Right atrium auricular region (tissue), 2 donors: ENCODE data around the gene HSF2. TPM values are rescaled to one million over a fixed set of nuclear protein-coding genes. Genes with fewer than 3 reads are reported as not detected.

ENCODE experiments used
- DNase-seq: peaks from one replicate; pipeline ENCODE4 v3.0.0-alpha.2; 2019; ENCODE audit warnings: low spot score
- H3K27ac ChIP-seq, 2 donors: fragments of 200-600 bp; sonication (generic); 1 replicate in 1 of 2; 2 replicates in 1 of 2; pipeline ENCODE4 v1.5.1; 2016 to 2019
- H3K27me3 ChIP-seq, 2 donors: fragments of 200-600 bp; sonication (generic); one replicate each; pipeline versions ENCODE4 v1.5.1 to v1.6.0; 2017 to 2019
- H3K36me3 ChIP-seq: fragments of 200-600 bp; sonication (generic); one replicate; pipeline ENCODE4 v1.5.1; 2016
- H3K4me1 ChIP-seq, 2 donors: fragments of 200-600 bp; sonication (generic); one replicate each; pipeline versions ENCODE4 v1.5.1 to v1.6.0; 2017 to 2019
- H3K4me3 ChIP-seq, 2 donors: fragments of 200-600 bp; sonication (generic); 1 replicate in 1 of 2; 2 replicates in 1 of 2; pipeline ENCODE4 v1.5.1; 2017 to 2019; ENCODE audit warnings: mild to moderate bottlenecking in 1 of 2, moderate library complexity in 1 of 2
- H3K9me3 ChIP-seq, 2 donors: fragments of 200-600 bp; sonication (generic); one replicate each; pipeline ENCODE4 v1.5.1; 2019
- total RNA-seq, 2 donors: library from RNA; depleted of rRNA; stranded (reverse); fragments of >200 nt; gene quantifications; one replicate each; pipeline ENCODE4 v1.1.0, GENCODE V29; 2016
- TF ChIP-seq, protein P1 (sequence below), 2 donors: fragments of 200-600 bp; sonication (generic); IDR thresholded peaks; one replicate each; pipeline ENCODE4 v1.5.1; 2019; ENCODE audit warnings: antibody characterized with exemption in 2 of 2

The HSF2 gene
- total RNA-seq, 2 donors from 2014 or later: 37.5 to 65.9 TPM

DNA sequence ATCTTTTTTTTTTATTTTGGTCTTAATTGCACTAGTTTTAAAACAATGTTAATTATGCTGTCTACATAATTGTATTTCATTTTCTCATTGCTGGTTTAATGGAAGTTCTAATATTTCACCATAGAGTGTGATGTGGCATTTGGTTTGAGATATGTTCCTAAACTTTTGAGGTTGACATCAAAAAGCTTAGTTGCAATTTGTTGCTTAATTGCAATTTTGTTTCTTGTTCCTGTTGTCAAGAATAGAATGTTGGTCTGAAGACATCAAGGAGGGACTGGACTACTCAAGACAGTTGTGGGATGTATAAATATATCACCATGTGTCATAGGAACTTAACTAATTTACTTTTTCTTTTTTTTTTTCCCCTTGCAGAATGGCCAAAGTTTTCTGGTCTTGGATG is 12.5 kb downstream of the HSF2 start:
- H3K4me3 ChIP-seq: no peak overlapping the region
- no peaks in the 10 kb centered on the region for H3K27me3 ChIP-seq
- H3K4me1 ChIP-seq: no peaks in the 10 kb centered on the region
- no peak overlapping the region for H3K27ac ChIP-seq
- no peaks in the 10 kb centered on the region for H3K9me3 ChIP-seq
- TF ChIP-seq, protein P1, sequence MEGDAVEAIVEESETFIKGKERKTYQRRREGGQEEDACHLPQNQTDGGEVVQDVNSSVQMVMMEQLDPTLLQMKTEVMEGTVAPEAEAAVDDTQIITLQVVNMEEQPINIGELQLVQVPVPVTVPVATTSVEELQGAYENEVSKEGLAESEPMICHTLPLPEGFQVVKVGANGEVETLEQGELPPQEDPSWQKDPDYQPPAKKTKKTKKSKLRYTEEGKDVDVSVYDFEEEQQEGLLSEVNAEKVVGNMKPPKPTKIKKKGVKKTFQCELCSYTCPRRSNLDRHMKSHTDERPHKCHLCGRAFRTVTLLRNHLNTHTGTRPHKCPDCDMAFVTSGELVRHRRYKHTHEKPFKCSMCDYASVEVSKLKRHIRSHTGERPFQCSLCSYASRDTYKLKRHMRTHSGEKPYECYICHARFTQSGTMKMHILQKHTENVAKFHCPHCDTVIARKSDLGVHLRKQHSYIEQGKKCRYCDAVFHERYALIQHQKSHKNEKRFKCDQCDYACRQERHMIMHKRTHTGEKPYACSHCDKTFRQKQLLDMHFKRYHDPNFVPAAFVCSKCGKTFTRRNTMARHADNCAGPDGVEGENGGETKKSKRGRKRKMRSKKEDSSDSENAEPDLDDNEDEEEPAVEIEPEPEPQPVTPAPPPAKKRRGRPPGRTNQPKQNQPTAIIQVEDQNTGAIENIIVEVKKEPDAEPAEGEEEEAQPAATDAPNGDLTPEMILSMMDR (IDR thresholded peaks at IDR 0.05): no peak
- H3K36me3 ChIP-seq: peaks cover 18% of the 10 kb centered on the region
- DNase-seq: no peak

DNA sequence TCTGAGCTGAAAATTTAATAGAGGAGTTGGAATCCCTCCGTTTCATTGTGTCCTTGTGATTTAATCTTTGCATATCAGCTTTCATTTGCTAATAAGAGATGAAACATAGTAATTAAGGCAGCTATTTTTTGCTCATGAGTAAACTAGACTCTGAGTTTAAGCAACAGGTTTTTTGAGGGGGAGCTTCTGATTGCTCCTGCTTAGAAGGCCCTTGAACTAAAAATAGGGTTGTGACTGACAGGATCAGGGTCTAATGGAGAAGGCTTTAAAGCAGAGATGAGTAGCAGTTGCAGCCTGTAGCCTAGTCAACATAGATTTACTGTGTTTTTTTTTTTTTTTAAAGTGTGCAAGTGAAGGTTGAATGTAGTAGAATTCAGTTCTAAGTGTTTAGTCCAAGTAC is 17.4 kb downstream of the HSF2 start:
- Histone ChIP-seq H3K4me1 (no peaks in the 10 kb centered on the region), H3K36me3 (peaks cover 25% of the 10 kb centered on the region), H3K4me3 (no peak overlapping the region), H3K9me3 (no peaks in the 10 kb centered on the region), H3K27me3 (no peaks in the 10 kb centered on the region), H3K27ac (peak overlapping the region; percentile 24 to 79)
- DNase-seq: no peak
- TF ChIP-seq, protein P1 (IDR thresholded peaks at IDR 0.05): no peak

DNA sequence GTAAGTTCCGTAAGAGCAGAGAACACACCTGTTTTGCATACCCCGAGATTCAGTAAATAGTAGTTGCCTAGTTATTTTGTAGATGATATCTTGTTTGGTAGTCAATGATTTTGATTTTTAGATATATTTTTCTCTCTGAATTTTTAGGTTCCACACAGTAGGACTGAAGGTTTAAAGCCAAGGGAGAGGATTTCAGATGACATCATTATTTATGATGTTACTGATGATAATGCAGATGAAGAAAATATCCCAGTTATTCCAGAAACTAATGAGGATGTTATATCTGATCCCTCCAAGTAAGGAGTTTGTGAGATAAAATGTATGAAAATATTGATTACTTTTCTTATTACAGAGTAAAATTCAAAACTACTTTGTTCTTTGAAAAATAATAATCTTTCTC is 22.6 kb downstream of the HSF2 start:
- Histone ChIP-seq H3K36me3 (peaks cover 57% of the 10 kb centered on the region), H3K27ac (no peak overlapping the region)
- TF ChIP-seq, protein P1 (IDR thresholded peaks at IDR 0.05): no peak

DNA sequence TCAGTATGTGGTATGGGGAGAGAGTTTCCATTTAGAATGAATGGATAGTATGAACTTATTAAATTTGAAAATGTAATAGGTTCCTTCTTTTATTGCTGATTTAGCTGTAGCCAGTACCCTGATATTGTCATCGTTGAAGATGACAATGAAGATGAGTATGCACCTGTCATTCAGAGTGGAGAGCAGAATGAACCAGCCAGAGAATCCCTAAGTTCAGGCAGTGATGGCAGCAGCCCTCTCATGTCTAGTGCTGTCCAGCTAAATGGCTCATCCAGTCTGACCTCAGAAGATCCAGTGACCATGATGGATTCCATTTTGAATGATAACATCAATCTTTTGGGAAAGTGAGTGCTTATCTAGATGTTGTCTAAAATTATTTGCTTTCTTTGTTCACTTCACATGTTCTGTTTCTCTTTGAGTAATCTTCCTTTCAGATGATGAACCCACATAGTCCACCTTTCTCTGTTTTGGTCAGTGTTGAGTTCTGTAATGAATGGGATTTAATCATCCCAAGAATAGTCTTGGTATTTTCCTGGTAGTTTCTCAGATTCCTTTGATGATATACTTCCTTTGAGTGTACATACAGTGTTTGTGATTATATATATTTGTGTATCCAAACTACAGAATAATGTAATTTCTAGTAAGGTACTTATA is 23.3 kb downstream of the HSF2 start:
- H3K4me3 ChIP-seq: no peak overlapping the region
- no peak for DNase-seq
- TF ChIP-seq, protein P1 (IDR thresholded peaks at IDR 0.05): no peak
- no peaks in the 10 kb centered on the region for H3K27me3 ChIP-seq
- no peak overlapping the region for H3K27ac ChIP-seq
- H3K4me1 ChIP-seq: no peaks in the 10 kb centered on the region
- H3K36me3 ChIP-seq: peaks cover 61% of the 10 kb centered on the region
- no peaks in the 10 kb centered on the region for H3K9me3 ChIP-seq

More for the DNA sequence above, 22.6 kb downstream of the HSF2 start:
- no peaks in the 10 kb centered on the region for H3K4me1 ChIP-seq
- no peak for DNase-seq
- H3K4me3 ChIP-seq: no peak overlapping the region
- H3K9me3 ChIP-seq: no peaks in the 10 kb centered on the region
- no peaks in the 10 kb centered on the region for H3K27me3 ChIP-seq

DNA sequence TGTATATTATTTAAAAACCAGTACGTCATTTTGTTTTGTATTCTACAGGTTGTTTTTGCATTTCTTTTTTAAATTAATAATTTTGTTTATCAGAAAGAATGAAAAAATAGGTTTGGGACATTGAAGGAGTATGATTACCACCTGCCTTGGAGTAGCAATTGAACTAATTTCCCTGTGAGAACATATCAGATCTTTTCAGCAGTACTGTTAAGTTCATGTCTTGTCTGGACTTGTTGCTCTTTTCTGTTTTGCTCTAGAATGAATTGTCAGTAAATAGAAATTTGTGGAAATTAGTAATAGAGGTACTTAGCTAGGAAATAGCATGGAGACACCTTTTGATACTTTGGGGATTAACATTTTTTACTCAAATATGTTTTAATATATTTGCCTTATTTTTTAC is 24.3 kb downstream of the HSF2 start:
- no peaks in the 10 kb centered on the region for H3K9me3 ChIP-seq
- no peak overlapping the region for H3K4me3 ChIP-seq
- H3K27ac ChIP-seq: no peak overlapping the region
- TF ChIP-seq, protein P1 (IDR thresholded peaks at IDR 0.05): no peak
- H3K36me3 ChIP-seq: peaks cover 61% of the 10 kb centered on the region
- H3K4me1 ChIP-seq: no peaks in the 10 kb centered on the region
- H3K27me3 ChIP-seq: no peaks in the 10 kb centered on the region
- no peak for DNase-seq

DNA sequence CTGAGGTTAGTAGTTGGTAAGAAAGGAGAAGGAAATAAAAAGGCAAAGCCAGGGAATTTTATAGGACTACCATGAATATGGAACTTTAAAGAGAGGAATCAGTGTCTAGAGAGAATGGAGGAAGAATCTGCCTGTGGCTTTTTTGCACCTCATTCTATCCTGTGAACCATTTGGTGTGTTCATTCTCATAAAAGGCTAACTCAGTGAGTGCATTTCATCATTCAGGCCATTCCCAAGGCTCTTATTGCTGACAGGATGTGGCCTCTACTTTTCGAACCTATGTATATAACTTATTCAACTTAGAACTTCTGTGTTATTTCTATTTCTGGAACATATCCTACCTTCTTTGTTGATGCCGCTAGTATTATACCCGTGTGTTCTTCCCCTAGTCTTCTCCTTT is 27.1 kb downstream of the HSF2 start:
- Histone ChIP-seq H3K27ac (no peak overlapping the region), H3K4me1 (no peaks in the 10 kb centered on the region), H3K4me3 (no peak overlapping the region), H3K9me3 (no peaks in the 10 kb centered on the region), H3K36me3 (peaks cover 61% of the 10 kb centered on the region), H3K27me3 (no peaks in the 10 kb centered on the region)
- no peak for DNase-seq
- TF ChIP-seq, protein P1 (IDR thresholded peaks at IDR 0.05): no peak
